Thoracic aorta (tissue), 2 donors: Measurements from ENCODE around the gene RTCB. TPM values are rescaled to one million over a fixed set of nuclear protein-coding genes. Genes with fewer than 3 reads are reported as not detected.
"Not testable (repeated sequence)": the region's sequence is repeated elsewhere in the genome, so short reads cannot be mapped to it uniquely, and the experiment has no call there.

Experiments
- ATAC-seq: fragments of 150-250 bp; one replicate; pipeline ENCODE4 v1.8.0; 2017; ENCODE audit warnings: low read depth; ENCODE audit not compliant: insufficient number of reproducible peaks, low FRiP score
- DNase-seq: peaks from one replicate; pipeline ENCODE4 v3.0.0-alpha.2; 2020; ENCODE audit warnings: low spot score
- H3K27ac ChIP-seq, 2 donors: fragments of 200-600 bp; sonication (generic); 1 replicate in 1 of 2; 2 replicates in 1 of 2; pipeline ENCODE4 v1.5.1; 2016; ENCODE audit warnings: mild to moderate bottlenecking in 2 of 2, moderate library complexity in 2 of 2
- H3K27me3 ChIP-seq: fragments of 200-600 bp; sonication (generic); replicated peaks from 2 replicates; pipeline ENCODE4 v1.6.0; 2016; ENCODE audit warnings: mild to moderate bottlenecking; ENCODE audit not compliant: insufficient read depth
- H3K36me3 ChIP-seq: fragments of 200-600 bp; sonication (generic); one replicate; pipeline ENCODE4 v1.5.1; 2016
- H3K4me1 ChIP-seq, 2 donors: fragments of 200-600 bp; sonication (generic); 1 replicate in 1 of 2; 2 replicates in 1 of 2; pipeline versions ENCODE4 v1.5.1 to v1.6.0; 2016; ENCODE audit warnings: low read depth in 2 of 2, mild to moderate bottlenecking in 1 of 2; ENCODE audit not compliant: control insufficient read depth in 1 of 2
- H3K4me3 ChIP-seq: fragments of 200-600 bp; sonication (generic); 2 replicates; pipeline ENCODE4 v1.5.1; 2016; ENCODE audit warnings: mild to moderate bottlenecking
- H3K9me3 ChIP-seq: fragments of 200-600 bp; sonication (generic); 2 replicates; pipeline ENCODE4 v1.5.1; 2016
- CTCF ChIP-seq: fragments of 200-600 bp; sonication (generic); IDR thresholded peaks from one replicate; pipeline ENCODE4 v1.5.1; 2019; ENCODE audit warnings: antibody characterized with exemption
- total RNA-seq, 2 donors: library from RNA; depleted of rRNA; stranded (reverse); fragments of >200 nt; gene quantifications; one replicate each; pipeline versions ENCODE4 v1.1.0 to v1.2.3, GENCODE V29; 2016

RTCB gene
- total RNA-seq, 2 donors from 2014 or later: 55.4 to 99.5 TPM

- H3K4me1 ChIP-seq: no peaks in the 10 kb centered on the region
- no peaks in the 10 kb centered on the region for H3K36me3 ChIP-seq
- ATAC-seq: no peak
These were observed 47.8 kb downstream of the RTCB start for GRCh38 chr22:32364210-32364609.

DNA sequence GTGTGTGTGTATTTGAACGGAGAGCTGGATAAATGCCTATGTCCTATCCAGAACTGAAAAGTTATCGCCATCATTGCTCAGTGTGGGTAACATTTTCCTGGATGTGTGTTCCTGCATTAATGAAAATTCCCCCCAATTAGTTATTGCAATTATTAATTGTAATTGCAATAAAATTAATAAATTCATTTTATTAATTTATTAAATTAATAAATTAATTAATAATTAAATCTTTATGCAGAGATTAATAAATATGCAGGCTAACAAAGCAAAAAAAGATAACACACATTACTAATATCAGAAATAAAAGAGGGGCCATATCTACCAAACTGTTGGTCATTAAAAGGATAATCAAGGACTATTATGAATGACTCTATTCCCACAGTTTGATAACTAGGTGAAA lies 50.8 kb downstream of the RTCB start:
- TF ChIP-seq CTCF: no peak
- Histone ChIP-seq H3K27ac (no peak overlapping the region), H3K4me1 (no peaks in the 10 kb centered on the region), H3K9me3 (no peaks in the 10 kb centered on the region), H3K36me3 (no peaks in the 10 kb centered on the region), H3K27me3 (no peaks in the 10 kb centered on the region), H3K4me3 (no peak overlapping the region)
- ATAC-seq (no peak), DNase-seq (no peak)

More at GRCh38 chr22:32364210-32364609, 47.8 kb downstream of the RTCB start:
- no peak overlapping the region for H3K4me3 ChIP-seq
- no peak for TF ChIP-seq CTCF
- no peak overlapping the region for H3K27ac ChIP-seq
- no peaks in the 10 kb centered on the region for H3K9me3 ChIP-seq
- no peaks in the 10 kb centered on the region for H3K27me3 ChIP-seq
- DNase-seq: no peak

- not testable (repeated sequence) for H3K27ac ChIP-seq
These were observed 52.0 kb downstream of the RTCB start for GRCh38 chr22:32360096-32360495.

GRCh38 chr22:32357567-32357966 lies 54.5 kb downstream of the RTCB start, which contains the start of gene RFPL3:
TSS of gene RFPL3 (plus strand) at chr22:32357867. CDS start at chr22:32358072, 205 bp downstream.
- DNase-seq, ATAC-seq, H3K27ac ChIP-seq, H3K27me3 ChIP-seq, H3K36me3 ChIP-seq, H3K4me1 ChIP-seq, H3K9me3 ChIP-seq, H3K4me3 ChIP-seq: not testable (repeated sequence)

More at GRCh38 chr22:32360096-32360495, 52.0 kb downstream of the RTCB start:
- not testable (repeated sequence) for ATAC-seq, DNase-seq, H3K4me3 ChIP-seq, H3K36me3 ChIP-seq, H3K9me3 ChIP-seq, H3K27me3 ChIP-seq, H3K4me1 ChIP-seq

GRCh38 chr22:32355760-32356159 lies 56.3 kb downstream of the RTCB start:
- no peak for TF ChIP-seq CTCF
- no peaks in the 10 kb centered on the region for H3K27me3 ChIP-seq

DNA sequence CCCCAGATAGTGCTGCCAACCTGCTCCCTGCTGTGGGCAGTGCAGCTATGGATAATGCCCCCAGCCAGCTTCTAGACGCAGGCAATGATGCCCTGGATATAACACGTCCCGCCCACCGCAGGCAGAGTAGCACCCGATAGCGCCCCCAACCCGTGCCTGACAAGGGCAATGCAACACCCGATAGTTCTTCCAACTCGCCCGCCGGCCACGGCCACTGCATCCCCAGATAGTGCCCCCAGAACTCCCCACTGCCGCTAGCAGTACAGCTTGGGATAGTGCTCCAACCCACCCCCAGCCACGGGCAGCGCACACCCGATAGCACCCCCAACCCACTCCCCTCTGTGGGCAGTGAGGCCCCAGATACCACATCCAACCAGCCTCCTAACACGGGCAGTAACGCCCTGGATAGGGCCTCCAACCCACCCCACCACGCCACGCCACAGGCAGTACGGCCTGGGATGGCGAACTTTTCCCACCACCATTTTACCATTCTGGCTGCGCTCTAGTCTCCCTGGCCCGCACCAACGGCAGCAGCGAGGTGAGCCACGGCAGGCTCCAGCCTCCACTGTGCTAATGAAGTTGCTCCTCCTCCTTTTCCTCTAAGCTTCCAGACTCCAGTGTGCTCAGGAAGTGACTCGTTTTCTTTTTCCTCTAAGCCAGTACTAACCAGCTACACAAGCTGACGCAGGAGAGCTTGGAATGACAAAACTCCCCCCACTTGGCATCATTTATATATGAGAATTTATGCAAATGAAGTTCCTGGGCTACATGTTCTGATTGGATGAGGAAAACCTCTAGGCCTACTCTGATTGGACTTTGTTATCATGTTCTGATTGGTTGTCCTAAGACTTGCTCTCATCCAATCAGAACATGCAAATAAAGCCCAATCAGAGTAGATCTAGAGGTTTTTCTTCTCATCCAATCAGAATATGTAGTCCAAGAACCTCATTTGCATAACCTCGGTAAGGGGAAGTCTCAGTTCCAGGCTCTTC lies 57.4 kb downstream of the RTCB start:
- DNase-seq (no peak), ATAC-seq (no peak)
- Histone ChIP-seq H3K27me3 (no peaks in the 10 kb centered on the region), H3K27ac (no peak overlapping the region), H3K36me3 (no peaks in the 10 kb centered on the region), H3K9me3 (no peaks in the 10 kb centered on the region), H3K4me3 (peak overlapping the region; percentile 29), H3K4me1 (no peaks in the 10 kb centered on the region)
- TF ChIP-seq CTCF: no peak

More at GRCh38 chr22:32355760-32356159, 56.3 kb downstream of the RTCB start:
- no peak overlapping the region for H3K4me3 ChIP-seq
- no peak overlapping the region for H3K27ac ChIP-seq
- no peaks in the 10 kb centered on the region for H3K4me1 ChIP-seq
- H3K9me3 ChIP-seq: no peaks in the 10 kb centered on the region
- H3K36me3 ChIP-seq: no peaks in the 10 kb centered on the region
- ATAC-seq (no peak), DNase-seq (no peak)
